HG03342 (cell line): ENCODE measurements around the gene GDF9.

Source experiments
- ATAC-seq: cut with Tn5 transposase; IDR thresholded peaks from one replicate; pipeline ENCODE4 v1.9.1; 2021; ENCODE audit warnings: mild to moderate bottlenecking, moderate library complexity; ENCODE audit not compliant: unreplicated experiment

Gene GDF9, protein sequence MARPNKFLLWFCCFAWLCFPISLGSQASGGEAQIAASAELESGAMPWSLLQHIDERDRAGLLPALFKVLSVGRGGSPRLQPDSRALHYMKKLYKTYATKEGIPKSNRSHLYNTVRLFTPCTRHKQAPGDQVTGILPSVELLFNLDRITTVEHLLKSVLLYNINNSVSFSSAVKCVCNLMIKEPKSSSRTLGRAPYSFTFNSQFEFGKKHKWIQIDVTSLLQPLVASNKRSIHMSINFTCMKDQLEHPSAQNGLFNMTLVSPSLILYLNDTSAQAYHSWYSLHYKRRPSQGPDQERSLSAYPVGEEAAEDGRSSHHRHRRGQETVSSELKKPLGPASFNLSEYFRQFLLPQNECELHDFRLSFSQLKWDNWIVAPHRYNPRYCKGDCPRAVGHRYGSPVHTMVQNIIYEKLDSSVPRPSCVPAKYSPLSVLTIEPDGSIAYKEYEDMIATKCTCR

DNA sequence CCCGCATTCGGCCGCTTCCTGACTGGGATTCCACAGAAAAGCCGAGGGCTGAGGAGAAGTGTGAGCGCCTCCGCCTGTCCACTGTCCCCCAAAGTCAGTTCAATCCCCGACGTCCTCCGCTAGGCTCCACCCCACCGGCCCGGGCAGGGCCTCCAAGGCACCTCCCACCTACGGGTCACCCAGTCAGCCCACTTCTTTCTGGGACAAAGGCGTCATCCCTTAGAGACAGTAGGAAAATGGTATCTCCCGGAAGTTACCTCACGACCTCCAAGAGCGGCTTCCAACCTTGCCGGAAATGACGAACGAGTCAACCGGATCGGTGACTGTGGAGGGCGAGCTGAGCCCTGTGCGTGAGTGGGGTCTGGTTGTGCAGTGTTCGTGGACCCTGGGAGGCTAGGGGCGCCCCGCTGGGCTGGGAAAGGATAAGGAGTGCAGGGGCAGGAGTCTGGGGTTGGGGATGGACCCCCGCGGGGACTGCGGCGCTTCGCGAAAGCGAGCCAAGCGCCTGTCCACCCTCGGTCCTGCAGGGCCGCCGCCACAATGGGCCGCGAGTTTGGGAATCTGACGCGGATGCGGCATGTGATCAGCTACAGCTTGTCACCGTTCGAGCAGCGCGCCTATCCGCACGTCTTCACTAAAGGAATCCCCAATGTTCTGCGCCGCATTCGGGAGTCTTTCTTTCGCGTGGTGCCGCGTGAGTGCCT is at the start of gene GDF9, which contains the start of gene UQCRQ:
Gene GDF9, minus strand, starts transcription at position 128 of the 704 bp plus-strand sequence. CDS start 1,936 bp downstream, outside the sequence.
Gene UQCRQ, plus strand, starts transcription at position 301 of the 704 bp plus-strand sequence. Its CDS starts 240 bp downstream, at position 541.
- ATAC-seq: peak; percentile 99

GRCh38 chr5:132915681-132916080 is 49.4 kb upstream of the GDF9 start:
- no peak for ATAC-seq

- no peak for ATAC-seq
Observed at GRCh38 chr5:132909702-132910101, 43.4 kb upstream of the GDF9 start.

- no peak for ATAC-seq
Observed at GRCh38 chr5:132907161-132907560, 40.9 kb upstream of the GDF9 start.

DNA sequence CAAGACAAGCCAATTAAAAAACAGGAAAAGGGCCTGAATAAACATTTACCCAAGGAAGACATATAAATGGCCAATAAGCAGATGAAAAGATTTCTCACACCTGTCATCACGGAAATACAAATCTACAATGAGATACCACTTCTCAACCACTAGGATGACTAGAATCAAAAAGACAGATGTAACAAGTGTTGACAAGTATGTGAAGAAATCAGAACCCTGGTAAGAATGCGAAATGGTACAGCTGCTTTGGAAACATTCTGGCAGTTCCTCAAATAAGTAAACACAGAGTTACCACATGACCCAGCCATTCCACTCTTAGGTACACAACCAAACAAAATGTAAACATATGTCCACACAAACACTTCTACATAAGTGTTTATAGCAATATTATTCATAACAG is 39.7 kb upstream of the GDF9 start:
- ATAC-seq: no peak

DNA sequence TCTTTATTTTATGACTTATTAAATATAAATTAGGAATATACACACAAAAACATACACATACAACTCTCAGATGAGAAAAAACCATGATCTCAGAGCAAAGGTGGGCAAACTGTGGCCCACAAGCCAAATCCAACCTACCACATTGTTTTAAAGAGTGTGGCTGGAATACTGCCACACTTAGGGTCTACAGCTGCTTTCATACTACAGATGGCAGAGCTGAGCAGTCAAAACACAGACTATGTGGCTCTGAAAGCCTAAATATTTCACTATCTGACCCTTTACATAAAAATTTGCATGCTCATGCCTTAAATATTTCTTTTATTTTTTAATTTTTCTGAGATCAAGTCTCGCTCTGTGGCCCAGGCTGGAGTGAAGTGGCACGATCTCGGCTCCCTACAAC is 35.5 kb upstream of the GDF9 start:
- no peak for ATAC-seq

DNA sequence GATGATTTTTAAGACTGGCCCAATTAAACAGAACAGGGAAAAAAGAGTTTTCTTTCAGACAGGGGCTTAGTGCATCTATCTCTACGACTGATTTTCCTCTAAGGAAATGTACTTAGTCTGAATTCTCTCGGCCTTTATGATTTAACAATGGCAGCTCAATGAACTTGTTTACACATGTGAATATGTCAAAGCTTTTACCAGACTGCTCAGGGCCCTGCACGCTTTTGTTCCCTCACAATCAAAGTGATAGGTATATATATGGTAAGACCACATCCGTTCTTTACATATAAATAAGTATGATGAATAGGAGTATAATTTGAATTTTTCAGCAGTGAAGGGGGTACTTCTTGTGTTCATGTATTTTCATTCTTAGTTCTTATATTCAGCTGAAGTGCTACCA is 34.8 kb upstream of the GDF9 start:
- no peak for ATAC-seq

- ATAC-seq: no peak
Observed at GRCh38 chr5:132898094-132898493, 31.8 kb upstream of the GDF9 start.

GRCh38 chr5:132896685-132897084 is 30.4 kb upstream of the GDF9 start:
- no peak for ATAC-seq

- ATAC-seq: no peak
Observed at GRCh38 chr5:132895719-132896305, 29.5 kb upstream of the GDF9 start.

GRCh38 chr5:132890817-132891216 is 24.5 kb upstream of the GDF9 start:
- no peak for ATAC-seq

DNA sequence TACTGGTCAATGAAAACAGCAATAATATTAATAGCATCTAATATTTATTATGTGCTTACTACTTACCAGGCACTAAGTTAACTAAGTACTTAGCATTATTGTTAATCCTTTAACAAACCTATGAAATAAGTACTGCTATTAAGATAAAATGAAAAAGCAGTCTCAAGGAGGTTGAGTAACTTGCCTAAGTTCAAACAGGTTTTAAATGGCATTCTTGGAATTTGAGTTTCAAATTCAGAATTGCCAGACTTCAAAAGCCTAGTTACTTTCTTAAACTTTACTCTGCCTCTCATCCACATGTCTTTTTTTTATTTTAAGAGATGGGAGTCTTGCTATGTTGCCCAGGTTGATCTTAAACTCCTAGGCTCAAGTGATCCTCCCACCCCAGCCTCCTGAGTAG is 23.2 kb upstream of the GDF9 start:
- no peak for ATAC-seq

- no peak for ATAC-seq
Observed at GRCh38 chr5:132887283-132887682, 21.0 kb upstream of the GDF9 start.

DNA sequence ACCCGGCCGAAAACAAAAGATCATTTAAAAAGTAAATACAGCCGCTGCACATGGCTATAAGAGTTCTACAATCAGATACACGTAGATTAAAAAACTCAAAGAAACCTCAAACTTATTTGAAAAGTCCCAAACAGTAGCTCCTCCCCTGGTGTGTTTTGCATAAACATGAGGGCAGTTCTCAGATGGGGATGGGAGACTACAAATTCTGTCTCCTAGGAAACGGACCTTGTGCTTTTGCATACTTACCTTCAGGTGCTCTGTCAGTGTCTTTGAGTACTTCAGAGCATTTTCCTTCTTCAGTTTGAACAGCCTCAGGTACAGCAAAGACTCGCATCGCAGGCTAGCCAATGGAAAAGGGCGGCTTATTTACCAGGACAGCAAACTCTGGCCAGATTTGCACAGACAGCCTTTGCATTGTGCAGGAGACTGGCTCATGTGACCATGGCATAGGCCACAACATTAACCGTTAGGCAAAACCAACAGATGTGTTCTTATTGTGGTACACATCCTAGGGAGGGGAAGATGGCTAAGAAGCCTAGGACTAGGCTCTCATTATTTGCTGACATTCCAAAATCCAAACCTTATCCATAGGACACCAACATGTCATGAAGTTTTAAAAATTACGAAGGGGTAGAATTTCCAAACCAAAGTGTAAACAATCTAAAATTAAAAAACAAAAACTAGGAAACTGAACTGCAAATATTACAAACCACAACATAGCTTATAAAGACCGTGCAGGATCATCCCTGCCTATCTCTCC is 20.0 kb upstream of the GDF9 start:
- ATAC-seq: no peak

DNA sequence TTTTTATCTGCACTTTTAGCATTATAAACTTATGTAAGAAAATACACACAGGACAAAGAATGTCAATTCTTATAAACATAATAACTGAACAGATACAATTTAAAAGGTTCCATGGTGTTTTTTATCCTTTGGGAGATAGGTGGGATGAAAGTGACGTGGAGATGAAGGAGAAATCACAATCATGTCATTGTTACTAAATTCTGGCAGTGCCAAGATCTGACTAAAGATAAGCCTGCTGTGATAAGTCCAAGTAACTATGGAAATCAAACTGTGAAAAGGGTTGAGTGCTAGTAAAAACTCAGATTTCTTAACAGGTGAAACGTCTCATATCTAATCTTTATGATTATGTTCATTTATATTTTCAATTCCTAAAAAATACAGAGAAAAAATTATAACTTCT is 18.3 kb upstream of the GDF9 start:
- ATAC-seq: no peak

DNA sequence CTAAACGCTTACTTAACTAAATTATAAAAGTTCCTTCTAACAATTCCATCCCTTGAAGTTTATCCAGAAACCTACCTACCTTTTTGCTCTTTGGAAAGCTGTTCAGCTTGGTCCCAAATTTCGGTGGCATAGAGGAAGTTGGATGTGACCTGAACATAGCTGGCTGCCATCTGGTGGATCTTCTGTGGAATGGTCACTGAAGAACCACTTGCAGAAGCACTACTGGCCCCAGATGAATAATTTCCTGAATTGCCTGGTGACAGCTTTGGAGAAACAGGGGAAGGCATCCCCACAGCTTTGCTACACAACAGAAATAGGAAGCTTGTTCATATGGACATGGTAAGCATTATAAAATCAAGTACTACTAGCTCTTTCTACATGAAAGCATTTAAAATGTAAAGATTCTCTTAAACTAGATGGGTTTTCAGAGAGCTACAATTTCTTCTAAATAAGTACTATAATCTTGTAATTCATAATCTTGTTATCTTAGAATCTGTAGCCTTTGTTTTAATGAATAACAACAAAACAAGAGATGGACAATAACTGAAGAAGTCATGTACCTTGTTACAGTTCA is 17.1 kb upstream of the GDF9 start:
- ATAC-seq: peak; percentile 73

- ATAC-seq: no peak
Observed at GRCh38 chr5:132877938-132878337, 11.7 kb upstream of the GDF9 start.

- ATAC-seq: no peak
Observed at GRCh38 chr5:132877466-132877865, 11.2 kb upstream of the GDF9 start.

- no peak for ATAC-seq
Observed at GRCh38 chr5:132876020-132876759, 9.9 kb upstream of the GDF9 start.

GRCh38 chr5:132873930-132874271 is 7.6 kb upstream of the GDF9 start:
- ATAC-seq: no peak
